CD4-positive, alpha-beta memory T cell (primary cell): ENCODE results near the gene GSTA5. TPM values are rescaled to one million over a fixed set of nuclear protein-coding genes. Genes with fewer than 3 reads are reported as not detected.
"Not testable (repeated sequence)": the region's sequence is repeated elsewhere in the genome, so short reads cannot be mapped to it uniquely, and the experiment has no call there.

Experiments used
- CTCF ChIA-PET: fragments of 350-600 bp; sonication (Branson Sonifier 250); formaldehyde crosslinking; loops from one replicate; lab custom pipeline; 2021; ENCODE audit warnings: inconsistent platforms; ENCODE audit not compliant: partially characterized antibody; lab: Charles Lee
- POLR2A ChIA-PET: fragments of 350-600 bp; sonication (Branson Sonifier 250); formaldehyde crosslinking; loops from one replicate; lab custom pipeline; 2021; ENCODE audit not compliant: partially characterized antibody; lab: Charles Lee
- DNase-seq, 5 donors: peaks; one replicate each; pipeline versions ENCODE4 v3.0.0 to v3.0.0-alpha.2; 2020 to 2022; ENCODE audit warnings: mixed read lengths in 1 of 5
- H3K27ac ChIP-seq: one replicate; pipeline ENCODE4 v1.7.0; 2013; ENCODE audit warnings: low read depth, low read length
- H3K27me3 ChIP-seq: 2 replicates; pipeline ENCODE4 v1.7.0; 2013; ENCODE audit warnings: mild to moderate bottlenecking, low read length, moderate library complexity; ENCODE audit not compliant: insufficient read depth
- H3K36me3 ChIP-seq: 2 replicates; pipeline ENCODE4 v1.7.0; 2013; ENCODE audit warnings: mild to moderate bottlenecking, low read length, moderate library complexity; ENCODE audit not compliant: insufficient read depth
- H3K4me1 ChIP-seq: 2 replicates; pipeline ENCODE4 v1.7.0; 2013; ENCODE audit warnings: mild to moderate bottlenecking, low read length, moderate library complexity; ENCODE audit not compliant: insufficient read depth
- H3K4me3 ChIP-seq, 2 donors: one replicate each; pipeline ENCODE4 v1.7.0; 2013; ENCODE audit warnings: low read length in 2 of 2, mild to moderate bottlenecking in 1 of 2
- H3K9me3 ChIP-seq, 2 donors: one replicate each; pipeline ENCODE4 v1.7.0; 2013; ENCODE audit warnings: low read length in 2 of 2, control low read depth in 1 of 2; ENCODE audit not compliant: control insufficient read depth in 1 of 2
- H3K27ac Mint-ChIP-seq, 7 donors: one replicate each; pipeline ENCODE4 v1.8.0; 2020 to 2021; ENCODE audit warnings: mixed read lengths in 7 of 7, mild to moderate bottlenecking in 6 of 7, inconsistent platforms in 3 of 7, moderate library complexity in 3 of 7
- H3K27me3 Mint-ChIP-seq, 2 donors: one replicate each; pipeline ENCODE4 v1.8.0; 2020 to 2021; ENCODE audit warnings: mixed read lengths in 2 of 2
- H3K36me3 Mint-ChIP-seq, 2 donors: one replicate each; pipeline ENCODE4 v1.8.0; 2020 to 2021; ENCODE audit warnings: mixed read lengths in 2 of 2, inconsistent platforms in 1 of 2, mild to moderate bottlenecking in 1 of 2
- H3K4me1 Mint-ChIP-seq, 4 donors: one replicate each; pipeline ENCODE4 v1.8.0; 2020 to 2021; ENCODE audit warnings: mixed read lengths in 4 of 4, mild to moderate bottlenecking in 1 of 4
- H3K4me3 Mint-ChIP-seq, 8 donors: one replicate each; pipeline ENCODE4 v1.8.0; 2020 to 2021; ENCODE audit warnings: mixed read lengths in 8 of 8, mild to moderate bottlenecking in 7 of 8, moderate library complexity in 6 of 8, inconsistent platforms in 3 of 8
- H3K9me3 Mint-ChIP-seq, 8 donors: one replicate each; pipeline ENCODE4 v1.8.0; 2020 to 2021; ENCODE audit warnings: mixed read lengths in 8 of 8, mild to moderate bottlenecking in 5 of 8, inconsistent platforms in 3 of 8, moderate library complexity in 1 of 8
- intact Hi-C: fragments of 100-400 bp; cut with micrococcal nuclease; formaldehyde crosslinking; loops from one replicate; pipeline ENCODE4 v1.15.1; 2023
- polyA plus RNA-seq, 2 donors: library from polyadenylated mRNA; unstranded; fragments of 300-500 nt; fragmentation: Illumina TruSeq; gene quantifications; one replicate each; pipeline ENCODE4 v1.2.3, GENCODE V29; 2021
- total RNA-seq, 2 experiments: library from RNA; stranded (reverse); gene quantifications; one replicate each; pipeline ENCODE4 v1.2.3, GENCODE V29; 2021

Gene GSTA5
- total and polyA plus RNA-seq, 4 experiments from 2014 or later = not detected

GRCh38 chr6:52877168-52877567 is 36.6 kb upstream of the GSTA5 start:
- CTCF ChIA-PET = no interaction called here
- DNase-seq = no peak
- POLR2A ChIA-PET = no interaction called here

GRCh38 chr6:52876056-52876787 is 35.6 kb upstream of the GSTA5 start:
- DNase-seq = no peak
- Mint-ChIP-seq H3K4me1 (peaks cover 0 to 2% (median 0%) of the 10 kb centered on the region in 4 donors), H3K27me3 (peaks cover 0 to 8% of the 10 kb centered on the region in 2 donors), H3K4me3 (no peak overlapping the region), H3K9me3 (no peaks in the 10 kb centered on the region), H3K36me3 (no peaks in the 10 kb centered on the region), H3K27ac (no peak overlapping the region)
- intact Hi-C loops = no loop called here
- Histone ChIP-seq H3K9me3 (no peaks in the 10 kb centered on the region), H3K4me1 (no peaks in the 10 kb centered on the region), H3K36me3 (no peaks in the 10 kb centered on the region), H3K4me3 (no peak overlapping the region), H3K27me3 (no peaks in the 10 kb centered on the region), H3K27ac (no peak overlapping the region)
- ChIA-PET POLR2A (no interaction called here), CTCF (interaction anchor here (1.1 kb wide), 1 partner anchor 10 kb away, joined by 3 read pairs; no protein-coding TSS in a partner anchor)

More at GRCh38 chr6:52877168-52877567, 36.6 kb upstream of the GSTA5 start:
- H3K4me1 Mint-ChIP-seq = peaks cover 2 to 3% (median 2%) of the 10 kb centered on the region in 4 donors
- H3K9me3 Mint-ChIP-seq = no peaks in the 10 kb centered on the region
- no peak overlapping the region for H3K4me3 ChIP-seq
- H3K27ac Mint-ChIP-seq = no peak overlapping the region
- H3K4me3 Mint-ChIP-seq = no peak overlapping the region
- H3K36me3 Mint-ChIP-seq = no peaks in the 10 kb centered on the region
- no peaks in the 10 kb centered on the region for H3K4me1 ChIP-seq
- no peaks in the 10 kb centered on the region for H3K36me3 ChIP-seq
- peaks cover 0 to 6% of the 10 kb centered on the region in 2 donors for H3K27me3 Mint-ChIP-seq
- intact Hi-C loops = no loop called here
- no peaks in the 10 kb centered on the region for H3K27me3 ChIP-seq
- H3K27ac ChIP-seq = no peak overlapping the region
- no peaks in the 10 kb centered on the region for H3K9me3 ChIP-seq

- H3K9me3 Mint-ChIP-seq = no peaks in the 10 kb centered on the region
- H3K9me3 ChIP-seq = no peaks in the 10 kb centered on the region
- ChIA-PET CTCF (interaction anchor here (1.1 kb wide), 1 partner anchor 11 kb away, joined by 3 read pairs; no protein-coding TSS in a partner anchor), POLR2A (no interaction called here)
- no peak overlapping the region for H3K27ac Mint-ChIP-seq
- H3K4me1 ChIP-seq = no peaks in the 10 kb centered on the region
- no peak overlapping the region for H3K27ac ChIP-seq
- no peaks in the 10 kb centered on the region for H3K36me3 Mint-ChIP-seq
- no peak overlapping the region for H3K4me3 Mint-ChIP-seq
- no peaks in the 10 kb centered on the region for H3K27me3 ChIP-seq
- peaks cover 0 to 2% (median 0%) of the 10 kb centered on the region in 4 donors for H3K4me1 Mint-ChIP-seq
- H3K4me3 ChIP-seq = no peak overlapping the region
- no peak for DNase-seq
- H3K27me3 Mint-ChIP-seq = peaks cover 0 to 8% of the 10 kb centered on the region in 2 donors
- intact Hi-C loops = no loop called here
- H3K36me3 ChIP-seq = no peaks in the 10 kb centered on the region
Observed at GRCh38 chr6:52872031-52872430, 31.4 kb upstream of the GSTA5 start.

- peaks cover 0 to 8% of the 10 kb centered on the region in 2 donors for H3K27me3 Mint-ChIP-seq
- intact Hi-C loops = no loop called here
- Histone ChIP-seq H3K27ac (no peak overlapping the region), H3K4me3 (no peak overlapping the region), H3K27me3 (no peaks in the 10 kb centered on the region), H3K4me1 (no peaks in the 10 kb centered on the region), H3K36me3 (no peaks in the 10 kb centered on the region), H3K9me3 (no peaks in the 10 kb centered on the region)
- no peak overlapping the region for H3K4me3 Mint-ChIP-seq
- no peaks in the 10 kb centered on the region for H3K36me3 Mint-ChIP-seq
- DNase-seq = no peak
- POLR2A ChIA-PET = no interaction called here
- CTCF ChIA-PET = interaction anchor here (1.1 kb wide), 1 partner anchor 11 kb away, joined by 3 read pairs; no protein-coding TSS in a partner anchor
- peaks cover 0 to 2% (median 0%) of the 10 kb centered on the region in 4 donors for H3K4me1 Mint-ChIP-seq
- no peaks in the 10 kb centered on the region for H3K9me3 Mint-ChIP-seq
- H3K27ac Mint-ChIP-seq = no peak overlapping the region
Observed at GRCh38 chr6:52871621-52872020, 31.0 kb upstream of the GSTA5 start.

GRCh38 chr6:52870335-52871091 is 29.9 kb upstream of the GSTA5 start:
- CTCF ChIA-PET, H3K4me1 Mint-ChIP-seq, H3K36me3 ChIP-seq, H3K4me3 Mint-ChIP-seq, intact Hi-C loops, H3K27me3 ChIP-seq, H3K9me3 ChIP-seq, H3K9me3 Mint-ChIP-seq, H3K4me1 ChIP-seq, H3K4me3 ChIP-seq, H3K36me3 Mint-ChIP-seq, POLR2A ChIA-PET, H3K27ac Mint-ChIP-seq, DNase-seq, H3K27me3 Mint-ChIP-seq, H3K27ac ChIP-seq: not testable (repeated sequence)

- H3K36me3 ChIP-seq, H3K9me3 ChIP-seq, H3K9me3 Mint-ChIP-seq, H3K27me3 ChIP-seq, DNase-seq, H3K36me3 Mint-ChIP-seq, H3K4me3 Mint-ChIP-seq, H3K4me1 Mint-ChIP-seq, CTCF ChIA-PET, H3K27ac Mint-ChIP-seq, H3K27ac ChIP-seq, intact Hi-C loops, POLR2A ChIA-PET, H3K4me1 ChIP-seq, H3K4me3 ChIP-seq: not testable (repeated sequence)
- H3K27me3 Mint-ChIP-seq = peaks cover 2 to 12% of the 10 kb centered on the region in 2 donors
Observed at GRCh38 chr6:52868899-52869298, 28.3 kb upstream of the GSTA5 start.

- Histone ChIP-seq H3K4me3 (no peak overlapping the region), H3K9me3 (no peaks in the 10 kb centered on the region), H3K27ac (no peak overlapping the region), H3K36me3 (no peaks in the 10 kb centered on the region), H3K27me3 (no peaks in the 10 kb centered on the region), H3K4me1 (no peaks in the 10 kb centered on the region)
- Mint-ChIP-seq H3K4me1 (no peaks in the 10 kb centered on the region), H3K4me3 (no peak overlapping the region), H3K9me3 (peaks cover 0 to 8% (median 0%) of the 10 kb centered on the region in 8 donors), H3K36me3 (no peaks in the 10 kb centered on the region), H3K27ac (no peak overlapping the region), H3K27me3 (peaks cover 2 to 10% of the 10 kb centered on the region in 2 donors)
- DNase-seq = no peak
- POLR2A ChIA-PET = no interaction called here
- intact Hi-C loops = no loop called here
- CTCF ChIA-PET = no interaction called here
Observed at GRCh38 chr6:52868240-52868639, 27.6 kb upstream of the GSTA5 start.
